Measurements from ENCODE around the gene C19orf33.

C19orf33 gene

DNA sequence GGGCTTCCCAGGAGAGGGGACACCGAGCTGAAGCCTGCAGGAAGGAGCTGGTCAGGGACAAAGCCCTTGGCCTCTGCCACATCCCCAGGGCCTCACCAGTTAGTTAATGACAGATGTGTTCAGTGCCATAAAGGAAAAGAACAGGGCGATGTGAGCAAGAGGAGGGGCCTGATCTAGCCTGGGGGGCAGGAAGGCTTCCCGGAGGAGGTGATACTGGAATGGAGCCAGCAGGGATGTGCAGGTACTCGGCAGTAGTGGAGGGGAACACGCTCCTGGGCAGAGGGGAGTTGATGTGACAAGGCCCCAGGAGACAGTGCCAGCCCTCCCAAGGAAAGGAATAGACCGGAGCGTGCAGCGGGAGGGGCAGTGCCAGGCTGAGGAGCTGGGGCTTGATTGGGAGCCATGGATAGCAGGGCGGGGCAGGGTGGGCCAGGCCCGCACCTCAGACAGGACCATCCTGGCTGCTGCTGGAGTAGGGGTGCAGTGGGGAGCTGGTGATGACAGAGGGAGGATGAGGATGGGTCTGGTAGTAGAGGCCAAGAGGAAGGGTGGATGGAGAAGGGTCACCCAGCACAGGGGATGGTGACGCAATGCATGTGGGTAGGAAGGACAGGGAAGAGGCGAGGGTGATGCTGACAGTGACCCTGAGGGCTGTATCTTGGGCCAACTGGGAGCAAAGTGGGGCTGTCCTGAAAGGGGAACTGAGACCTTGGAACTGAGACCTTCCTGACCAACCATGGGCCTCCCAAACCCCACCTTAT is 4.1 kb downstream of the C19orf33 start:
- DNase-seq (ENCODE audit: low read depth in 2 of 2, low spot score in 1 of 2): no peak

DNA sequence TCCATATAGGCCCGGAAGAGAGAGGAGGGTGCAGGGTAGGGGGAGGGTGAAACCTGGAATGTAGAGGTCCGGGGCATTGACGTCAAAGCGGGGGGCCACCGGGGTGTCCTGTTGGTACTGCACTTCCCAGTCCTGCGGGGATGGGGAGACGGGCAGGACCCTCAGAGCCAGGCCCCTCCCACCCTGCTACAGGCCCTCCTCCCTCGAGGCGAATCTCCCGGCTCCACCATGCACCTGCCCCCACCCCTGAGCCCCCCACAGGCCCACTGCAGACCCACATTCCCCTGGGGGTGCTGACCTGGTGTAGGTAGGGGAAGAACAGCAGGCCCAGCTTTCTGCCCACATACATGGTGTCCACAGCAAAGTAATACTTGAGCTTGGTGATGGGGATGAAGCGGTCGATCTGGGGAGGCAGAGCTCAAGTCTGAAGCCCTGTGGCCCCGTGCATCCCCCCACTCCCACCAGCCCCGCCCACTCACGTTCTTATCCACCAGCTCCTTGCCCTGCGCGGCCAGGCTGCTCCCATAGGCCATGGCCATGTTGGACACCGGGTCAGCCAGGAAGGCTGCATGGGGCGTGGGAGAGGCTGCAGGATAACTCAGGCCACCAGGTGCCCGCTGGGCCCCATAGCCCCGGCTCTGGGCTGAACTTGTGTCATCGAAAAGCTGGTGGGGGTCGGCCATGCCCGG is 5.0 kb downstream of the C19orf33 start:
- no peak for DNase-seq (ENCODE audit: low read depth in 2 of 2, low spot score in 1 of 2)

DNA sequence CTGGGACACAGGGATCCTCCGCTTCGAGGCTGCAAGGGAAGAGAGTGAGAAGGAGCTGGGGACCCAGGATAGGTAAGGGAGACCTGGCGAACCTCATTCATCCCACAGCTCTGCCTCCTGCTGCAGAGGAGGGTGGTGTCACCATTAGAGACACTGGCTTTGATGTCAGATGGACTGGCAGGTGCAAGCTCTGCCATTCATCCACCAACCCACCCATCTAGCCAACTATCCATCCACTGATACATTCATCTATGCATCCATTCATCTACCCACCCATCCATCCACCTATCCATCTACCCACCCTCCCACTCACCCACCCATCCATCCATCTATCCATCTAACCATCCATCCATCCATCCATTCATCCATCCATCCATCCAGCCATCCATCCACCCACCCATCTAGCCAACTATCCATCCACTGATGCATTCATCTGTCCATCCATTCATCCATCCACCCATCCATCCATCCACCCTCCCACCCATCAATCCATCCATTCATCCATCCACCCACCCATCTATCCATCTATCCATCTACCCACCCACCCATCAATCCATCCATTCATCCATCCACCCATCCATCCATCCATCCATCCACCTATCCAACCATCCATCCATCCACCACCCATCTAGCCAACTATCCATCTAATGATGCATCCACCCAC is 5.7 kb downstream of the C19orf33 start:
- no peak for DNase-seq (ENCODE audit: low read depth in 2 of 2, low spot score in 1 of 2)

DNA sequence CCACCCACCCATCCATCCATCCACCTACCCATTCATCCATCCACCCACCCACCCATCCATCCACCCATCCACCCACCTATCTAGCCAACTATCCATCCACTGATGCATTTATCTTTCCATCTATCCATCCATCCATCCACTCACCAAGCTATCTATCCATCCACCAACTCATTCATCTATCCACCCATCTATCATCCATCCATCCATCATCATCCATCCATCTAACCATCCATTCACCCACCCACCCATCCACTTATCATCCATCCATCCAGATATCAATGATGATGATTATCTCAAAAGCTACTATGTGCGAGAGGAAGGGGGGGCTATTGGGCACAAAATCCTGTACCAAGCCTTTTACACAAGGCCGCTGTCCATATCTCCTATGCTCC is 6.2 kb downstream of the C19orf33 start:
- DNase-seq (ENCODE audit: low read depth in 2 of 2, low spot score in 1 of 2): no peak

DNA sequence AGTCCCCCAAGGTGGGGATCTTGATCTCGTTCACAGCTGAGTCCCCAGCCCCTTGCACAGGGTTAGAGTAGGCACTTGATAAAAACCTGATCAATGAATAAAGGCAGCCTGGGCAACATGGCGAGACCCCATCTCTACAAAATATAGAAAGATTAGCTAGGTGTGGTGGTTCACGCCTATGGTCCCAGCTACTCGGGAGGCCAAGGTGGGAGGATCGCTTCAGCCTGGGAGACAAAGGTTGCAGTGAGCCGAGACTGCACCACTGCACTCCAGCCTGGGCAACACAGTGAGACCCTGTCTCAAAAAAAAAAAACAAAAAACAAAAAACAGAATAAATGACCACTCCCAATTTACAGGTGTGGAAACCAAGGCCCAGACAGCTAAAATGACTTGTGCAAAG is 6.9 kb downstream of the C19orf33 start:
- DNase-seq (ENCODE audit: low read depth in 2 of 2, low spot score in 1 of 2): no peak

DNA sequence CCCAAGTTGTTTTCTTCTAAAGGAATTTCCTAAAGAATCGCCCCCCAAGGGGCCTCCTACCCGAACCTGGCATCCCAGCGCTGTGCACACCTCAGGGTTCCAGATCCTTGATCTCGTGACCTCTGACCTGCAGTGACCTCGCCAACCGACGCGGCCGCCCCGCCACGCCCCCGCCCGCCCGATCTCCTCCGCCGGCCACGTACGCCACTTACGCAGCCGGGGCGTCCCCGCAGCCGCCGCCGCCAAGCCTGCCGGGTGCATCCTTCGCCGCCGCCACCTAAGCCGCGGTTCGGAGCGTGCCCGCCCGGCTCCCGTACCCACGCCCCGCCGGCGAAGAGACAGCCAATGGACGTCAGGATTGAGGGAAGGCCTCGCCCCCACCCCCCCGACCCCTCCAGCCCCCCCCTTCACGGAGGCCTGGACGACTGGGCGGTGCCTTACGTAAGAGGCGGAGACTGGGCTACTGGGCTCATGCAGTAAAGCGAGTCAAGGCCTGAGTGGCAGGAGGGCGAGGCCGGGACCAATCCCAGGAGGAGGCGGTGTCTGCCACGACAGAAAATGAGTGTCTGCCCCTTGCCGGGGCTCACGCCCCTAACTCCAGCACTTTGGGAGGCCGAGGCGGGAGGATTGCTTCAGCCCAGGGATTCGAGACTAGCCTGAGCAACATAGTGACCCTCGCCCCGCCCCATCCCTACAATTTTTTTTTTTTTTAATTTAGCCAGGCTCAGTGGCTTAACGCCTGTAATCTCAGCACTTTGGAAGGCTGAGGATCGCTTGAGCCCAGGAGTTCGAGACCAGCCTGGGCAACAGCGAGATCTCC is 11.8 kb downstream of the C19orf33 start, which contains the start of gene YIF1B:
Gene YIF1B, minus strand, starts transcription at position 291 of the 820 bp plus-strand sequence. Its CDS starts 30 bp downstream, at position 261.
- peak; percentile 79 to 86 for DNase-seq (ENCODE audit: low read depth in 2 of 2, low spot score in 1 of 2)

DNA sequence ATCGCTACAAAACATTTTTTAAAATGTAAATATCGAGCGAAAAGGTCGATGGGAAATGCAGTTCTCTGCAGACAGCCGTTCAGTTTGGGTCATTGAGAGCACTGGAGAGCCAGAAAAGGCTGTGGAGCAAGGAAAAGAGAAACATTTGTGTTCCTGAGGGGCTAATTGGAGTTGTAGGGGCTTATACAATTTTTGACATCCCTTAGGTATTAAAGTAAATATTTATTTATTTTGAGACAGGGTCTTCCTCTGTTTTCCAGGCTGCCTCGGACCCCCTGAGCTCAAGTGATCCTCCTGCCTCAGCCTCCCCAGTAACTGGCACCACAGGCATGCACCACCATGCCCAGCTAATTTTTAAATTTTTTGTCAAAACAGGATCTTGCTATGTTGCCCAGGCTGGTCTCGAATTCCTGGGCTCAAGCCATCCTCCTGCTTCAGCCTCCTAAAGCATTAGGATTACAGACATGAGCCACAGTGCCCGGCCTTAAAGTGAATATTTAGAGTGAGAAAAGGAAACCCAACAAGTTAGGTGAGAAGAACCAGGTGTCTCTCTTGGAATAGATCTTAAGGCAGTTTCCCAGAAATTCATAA is 12.5 kb downstream of the C19orf33 start:
- no peak for DNase-seq (ENCODE audit: low read depth in 2 of 2, low spot score in 1 of 2)

DNA sequence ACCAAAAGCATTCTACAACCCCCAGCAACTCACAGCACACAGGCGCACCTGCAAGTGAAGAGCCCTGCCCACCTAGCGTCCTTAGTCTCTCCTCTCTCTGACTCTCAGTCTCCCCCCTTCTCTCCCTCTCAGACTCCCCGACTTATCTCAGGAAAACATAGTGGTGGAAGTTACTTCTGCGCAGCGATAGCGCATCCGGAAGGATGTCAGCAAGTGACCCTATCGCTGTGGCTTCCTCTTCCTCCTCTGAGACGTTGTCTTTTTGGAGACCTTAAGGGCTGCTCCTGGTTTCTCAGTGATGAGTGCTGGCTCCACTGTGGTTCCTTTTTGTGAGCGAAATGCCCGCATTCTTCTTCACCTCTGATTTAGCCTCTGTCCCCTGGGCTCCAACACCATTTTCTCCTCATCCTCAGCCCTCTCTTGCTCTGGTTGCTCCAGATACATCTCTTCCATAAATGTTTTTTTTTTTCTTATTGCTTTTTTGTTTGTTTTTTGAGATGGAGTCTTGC is 13.1 kb downstream of the C19orf33 start:
- DNase-seq (ENCODE audit: low read depth in 2 of 2, low spot score in 1 of 2): no peak

DNA sequence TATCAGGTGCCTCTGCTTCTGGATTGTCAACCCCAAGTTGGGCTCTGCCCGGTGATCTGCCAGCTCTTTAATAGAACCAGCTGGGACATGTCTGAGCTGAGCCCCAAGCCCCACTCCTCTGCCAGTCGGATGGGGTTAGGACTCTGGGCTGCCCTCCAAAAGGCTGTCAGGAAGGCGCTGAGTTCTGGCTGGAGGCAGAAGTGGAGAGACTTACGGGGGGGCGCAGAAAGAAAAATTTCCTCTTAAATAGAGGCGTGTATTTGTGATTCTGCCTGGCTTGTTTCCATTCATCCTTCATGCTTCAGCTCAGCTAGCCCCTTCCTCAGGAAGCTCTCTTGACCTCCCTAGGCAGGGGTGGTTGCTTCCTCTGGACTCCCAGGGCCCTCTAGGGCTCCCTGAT is 14.6 kb downstream of the C19orf33 start:
- DNase-seq (ENCODE audit: low read depth in 2 of 2, low spot score in 1 of 2): no peak

DNA sequence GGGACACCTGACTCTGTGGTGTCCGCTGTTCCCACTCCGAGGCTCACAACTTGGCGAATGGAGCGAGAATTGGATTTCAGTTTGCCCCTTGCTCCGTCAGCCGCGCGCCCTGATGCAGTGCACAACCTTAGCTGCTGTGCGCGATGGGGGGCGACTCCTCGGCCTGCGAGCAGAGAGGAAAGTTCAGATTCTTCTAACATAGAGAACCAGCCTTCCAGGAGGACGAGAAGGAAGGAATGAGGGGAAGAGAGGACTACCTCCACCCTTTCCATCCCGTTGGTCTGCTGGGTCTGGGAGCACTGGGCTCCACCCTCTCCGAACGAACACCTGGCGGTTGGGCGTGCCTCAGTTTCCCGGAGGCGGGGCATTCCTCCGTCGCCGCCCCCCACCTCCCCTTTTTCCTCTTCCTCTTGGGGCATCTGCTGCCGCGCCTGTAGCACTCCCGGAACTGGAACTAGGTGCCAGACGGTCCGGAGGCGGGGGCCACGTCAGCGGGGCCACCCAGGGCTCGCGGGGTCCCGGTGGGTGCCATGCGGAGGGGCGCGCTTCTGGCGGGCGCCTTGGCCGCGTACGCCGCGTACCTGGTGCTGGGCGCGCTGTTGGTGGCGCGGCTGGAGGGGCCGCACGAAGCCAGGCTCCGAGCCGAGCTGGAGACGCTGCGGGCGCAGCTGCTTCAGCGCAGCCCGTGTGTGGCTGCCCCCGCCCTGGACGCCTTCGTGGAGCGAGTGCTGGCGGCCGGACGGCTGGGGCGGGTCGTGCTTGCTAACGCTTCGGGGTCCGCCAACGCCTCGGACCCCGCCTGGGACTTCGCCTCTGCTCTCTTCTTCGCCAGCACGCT is 15.6 kb downstream of the C19orf33 start, which contains the start of gene KCNK6:
Gene KCNK6, plus strand, starts transcription at position 425 of the 838 bp plus-strand sequence. Its CDS starts 106 bp downstream, at position 531.
- DNase-seq (ENCODE audit: low read depth in 2 of 2, low spot score in 1 of 2): no peak

DNA sequence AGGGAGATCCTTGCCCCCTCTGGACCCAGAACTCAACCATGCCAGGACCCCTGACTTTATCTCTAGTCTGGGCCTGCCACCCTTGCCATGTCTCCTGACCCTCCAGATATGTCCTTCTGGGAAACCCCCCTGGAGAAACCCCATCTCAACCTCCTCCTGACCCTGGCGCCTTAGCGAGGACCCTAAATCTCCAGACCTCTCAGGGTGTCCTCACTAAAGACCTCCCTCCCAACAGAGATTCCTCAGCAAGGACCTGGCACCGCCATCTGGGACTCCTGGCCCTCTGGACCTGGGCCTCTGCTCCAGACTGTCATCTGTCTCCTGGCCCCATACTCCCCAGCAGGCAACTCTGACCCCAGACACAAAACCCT is 16.9 kb downstream of the C19orf33 start:
- no peak for DNase-seq (ENCODE audit: low read depth in 2 of 2, low spot score in 1 of 2)

DNA sequence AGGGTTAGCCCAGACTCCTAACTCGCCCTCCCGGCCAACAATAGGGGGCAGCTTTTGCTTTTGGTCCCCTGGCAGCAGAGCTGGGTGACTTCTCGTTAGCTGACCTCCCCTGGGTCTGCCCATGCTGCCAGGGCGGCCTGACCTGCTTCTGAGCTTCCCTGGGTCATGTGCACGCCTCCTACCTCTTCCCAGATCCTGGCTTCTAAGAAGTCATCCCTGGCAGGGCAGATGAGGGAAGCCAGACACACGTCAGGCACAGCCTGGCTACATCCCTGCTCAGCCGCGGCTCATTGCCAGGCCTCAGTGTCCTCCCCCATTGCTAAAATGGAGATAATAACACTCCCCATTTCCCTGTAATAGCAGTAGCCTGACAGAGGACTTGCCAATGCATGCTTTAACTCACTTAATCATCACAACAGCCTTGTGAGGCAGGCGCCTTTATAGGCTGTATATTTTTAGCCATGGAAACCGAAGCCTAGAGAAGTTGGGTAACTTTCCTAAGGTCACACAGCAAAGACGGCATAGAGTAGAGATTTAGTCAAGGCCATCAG is 17.7 kb downstream of the C19orf33 start:
- no peak for DNase-seq (ENCODE audit: low read depth in 2 of 2, low spot score in 1 of 2)

DNA sequence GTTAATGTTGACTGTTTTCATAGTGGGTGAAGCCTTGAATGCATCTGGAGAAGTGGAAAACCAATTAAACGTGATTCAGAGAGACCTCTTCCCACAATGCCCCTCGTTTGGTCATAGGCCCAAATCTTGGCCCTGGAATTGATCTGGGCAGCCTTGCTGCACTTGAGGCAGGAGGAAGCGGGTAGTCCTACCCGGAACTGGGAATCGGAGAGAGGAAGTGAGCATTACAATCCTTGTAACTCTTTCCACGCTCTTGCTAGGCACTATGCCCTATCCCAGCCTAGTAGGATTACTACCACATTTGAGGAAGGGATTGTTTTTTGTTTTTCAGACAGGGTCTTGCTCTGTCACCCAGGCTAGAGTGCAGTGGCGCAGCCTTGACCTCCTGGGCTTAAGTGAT is 19.2 kb downstream of the C19orf33 start:
- no peak for DNase-seq (ENCODE audit: low read depth in 2 of 2, low spot score in 1 of 2)

DNA sequence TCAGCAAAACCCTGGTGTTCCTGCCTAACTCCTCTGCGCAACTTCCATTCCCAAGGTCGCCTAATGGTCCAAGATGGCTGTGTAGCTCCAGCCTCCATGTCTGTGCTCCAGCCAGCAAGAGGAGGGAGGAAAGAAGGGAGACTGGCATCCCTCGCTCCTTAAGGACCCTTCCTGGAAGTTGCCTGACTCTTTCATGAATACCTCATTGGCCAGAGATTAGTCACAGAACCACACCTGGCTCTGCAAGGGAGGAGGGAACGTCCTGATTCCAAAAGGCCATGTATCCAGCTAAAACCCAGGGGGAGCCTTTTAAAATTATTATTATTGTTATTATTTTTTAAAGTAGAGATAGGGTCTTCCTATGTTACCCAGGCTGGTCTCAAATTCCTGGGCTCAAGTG is 20.4 kb downstream of the C19orf33 start:
- DNase-seq (ENCODE audit: low read depth in 2 of 2, low spot score in 1 of 2): no peak

DNA sequence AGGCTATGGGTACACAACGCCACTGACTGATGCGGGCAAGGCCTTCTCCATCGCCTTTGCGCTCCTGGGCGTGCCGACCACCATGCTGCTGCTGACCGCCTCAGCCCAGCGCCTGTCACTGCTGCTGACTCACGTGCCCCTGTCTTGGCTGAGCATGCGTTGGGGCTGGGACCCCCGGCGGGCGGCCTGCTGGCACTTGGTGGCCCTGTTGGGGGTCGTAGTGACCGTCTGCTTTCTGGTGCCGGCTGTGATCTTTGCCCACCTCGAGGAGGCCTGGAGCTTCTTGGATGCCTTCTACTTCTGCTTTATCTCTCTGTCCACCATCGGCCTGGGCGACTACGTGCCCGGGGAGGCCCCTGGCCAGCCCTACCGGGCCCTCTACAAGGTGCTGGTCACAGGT is 22.5 kb downstream of the C19orf33 start:
- DNase-seq (ENCODE audit: low read depth in 2 of 2, low spot score in 1 of 2): no peak

DNA sequence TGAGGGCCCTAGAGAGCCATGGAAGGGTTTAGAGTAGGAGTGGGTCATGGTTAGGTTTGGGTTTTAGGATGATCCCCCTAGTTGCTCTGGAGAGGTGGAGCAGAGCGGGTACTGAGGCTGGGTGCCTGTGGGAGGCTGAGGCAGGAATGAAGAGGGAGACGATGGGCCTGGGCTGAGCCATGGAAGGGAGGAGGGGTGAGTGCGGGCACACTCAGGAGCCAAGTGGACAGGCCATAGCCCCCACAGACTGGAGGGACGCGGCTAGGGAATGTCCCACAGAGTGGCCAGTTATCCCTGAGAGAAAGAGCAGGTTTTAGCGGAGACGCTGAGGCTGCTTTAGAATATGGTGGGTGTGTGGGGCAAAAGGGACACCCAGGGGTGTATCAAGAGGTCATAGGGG is 25.6 kb downstream of the C19orf33 start:
- DNase-seq (ENCODE audit: low read depth in 2 of 2, low spot score in 1 of 2): no peak

DNA sequence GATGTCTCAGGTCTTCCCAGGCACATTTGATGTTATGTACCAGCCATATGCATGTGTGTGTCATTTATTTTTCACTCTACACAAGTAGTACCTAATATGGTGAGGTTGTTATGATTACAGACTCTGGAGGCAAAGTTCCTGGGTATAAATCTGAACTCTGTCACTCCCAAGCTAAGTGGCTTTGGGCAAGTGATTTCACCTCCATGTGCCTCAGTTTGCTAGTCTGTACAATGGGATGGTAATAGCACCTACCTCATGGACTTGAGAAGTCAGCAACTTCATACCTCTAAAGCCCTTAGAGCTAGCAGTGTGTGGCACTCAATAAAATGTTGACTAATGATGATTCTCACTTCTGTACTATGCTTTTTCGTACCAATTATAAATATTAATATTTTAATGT is 27.7 kb downstream of the C19orf33 start:
- no peak for DNase-seq (ENCODE audit: low read depth in 2 of 2, low spot score in 1 of 2)

DNA sequence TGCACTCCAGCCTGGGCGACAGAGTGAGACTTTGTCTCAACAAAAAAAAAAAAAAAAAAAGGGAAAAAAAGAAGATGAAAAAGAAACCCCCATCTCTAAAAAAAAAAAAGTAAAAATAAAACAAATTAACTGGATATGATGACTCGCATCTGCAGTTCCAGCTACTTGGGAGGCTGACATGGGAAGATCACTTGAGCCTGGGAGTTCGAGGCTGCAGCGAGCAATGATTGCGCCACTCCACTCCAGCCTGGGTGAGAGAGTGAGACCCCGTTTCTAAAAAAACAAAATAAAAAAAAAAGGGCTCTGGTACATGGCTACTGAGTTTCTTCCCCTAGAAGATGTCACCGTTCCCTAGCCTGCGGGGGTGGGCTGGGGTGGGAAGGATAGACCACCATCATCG is 29.2 kb downstream of the C19orf33 start:
- no peak for DNase-seq (ENCODE audit: low read depth in 2 of 2, low spot score in 1 of 2)

DNA sequence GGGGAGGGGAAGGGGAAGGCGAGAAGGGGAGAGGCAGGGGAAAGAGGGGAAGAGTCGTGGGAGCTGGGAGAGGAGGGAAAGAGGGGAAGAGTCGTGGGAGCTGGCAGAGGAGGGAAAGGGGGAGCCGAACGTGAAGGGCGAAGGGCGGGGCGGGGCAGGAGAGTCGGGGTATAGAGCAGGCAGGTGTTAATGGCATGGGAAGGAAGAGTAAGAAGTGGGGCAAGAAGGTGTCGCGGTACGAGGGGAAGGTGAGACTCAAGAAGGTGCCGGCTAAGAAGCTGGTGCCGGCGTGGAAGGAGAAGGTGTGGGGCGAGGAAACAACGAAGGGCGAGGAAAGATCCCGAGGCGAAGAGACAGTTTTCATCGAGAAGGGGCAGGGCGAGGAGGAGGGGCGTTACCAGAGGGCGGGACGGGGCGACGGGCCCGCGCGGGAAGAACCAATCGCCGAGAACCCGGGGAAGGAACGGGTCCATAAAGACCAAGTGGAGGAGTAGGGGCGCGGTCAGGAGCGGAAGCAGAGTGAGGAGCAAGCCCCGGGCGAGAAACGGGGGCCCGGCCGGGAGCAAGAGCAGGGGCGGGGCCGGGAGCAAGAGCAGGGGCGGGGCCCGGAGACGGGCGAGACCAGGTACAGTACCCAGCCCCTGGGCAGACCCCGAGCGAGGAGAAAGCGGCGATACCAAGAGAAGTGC is 32.0 kb downstream of the C19orf33 start:
- peak; percentile 82 to 90 for DNase-seq (ENCODE audit: low read depth in 2 of 2, low spot score in 1 of 2)
